Activated naive CD8-positive, alpha-beta T cell treated with anti-CD3 and anti-CD28 coated beads for 36 hours (primary cell): ENCODE data around the gene DPP8. TPM values are rescaled to one million over a fixed set of nuclear protein-coding genes. Genes with fewer than 3 reads are reported as not detected.
A peak's percentile ranks its signal among the peaks of the same experiment; 100 is the strongest.
"Not testable (repeated sequence)": the region's sequence is repeated elsewhere in the genome, so short reads cannot be mapped to it uniquely, and the experiment has no call there.

Experiments
- DNase-seq: peaks from one replicate; pipeline ENCODE4 v3.0.0; 2021
- H3K27ac Mint-ChIP-seq: one replicate; pipeline ENCODE4 v1.8.0; 2022; ENCODE audit warnings: mild to moderate bottlenecking, moderate library complexity, mixed read lengths
- H3K27me3 Mint-ChIP-seq: one replicate; pipeline ENCODE4 v1.8.0; 2022; ENCODE audit warnings: mild to moderate bottlenecking, mixed read lengths
- H3K36me3 Mint-ChIP-seq: one replicate; pipeline ENCODE4 v1.8.0; 2021; ENCODE audit warnings: mild to moderate bottlenecking, mixed read lengths
- H3K4me1 Mint-ChIP-seq: one replicate; pipeline ENCODE4 v1.8.0; 2021; ENCODE audit warnings: mixed read lengths
- H3K4me3 Mint-ChIP-seq: one replicate; pipeline ENCODE4 v1.8.0; 2022; ENCODE audit warnings: mild to moderate bottlenecking, moderate library complexity, mixed read lengths
- H3K9me3 Mint-ChIP-seq: one replicate; pipeline ENCODE4 v1.8.0; 2022; ENCODE audit warnings: mixed read lengths
- total RNA-seq, 2 experiments: library from RNA; stranded (reverse); gene quantifications; one replicate each; pipeline ENCODE4 v1.2.3, GENCODE V29; 2021

The DPP8 gene
- total RNA-seq, 2 experiments from 2014 or later: 27.1 to 30.8 TPM

DNA sequence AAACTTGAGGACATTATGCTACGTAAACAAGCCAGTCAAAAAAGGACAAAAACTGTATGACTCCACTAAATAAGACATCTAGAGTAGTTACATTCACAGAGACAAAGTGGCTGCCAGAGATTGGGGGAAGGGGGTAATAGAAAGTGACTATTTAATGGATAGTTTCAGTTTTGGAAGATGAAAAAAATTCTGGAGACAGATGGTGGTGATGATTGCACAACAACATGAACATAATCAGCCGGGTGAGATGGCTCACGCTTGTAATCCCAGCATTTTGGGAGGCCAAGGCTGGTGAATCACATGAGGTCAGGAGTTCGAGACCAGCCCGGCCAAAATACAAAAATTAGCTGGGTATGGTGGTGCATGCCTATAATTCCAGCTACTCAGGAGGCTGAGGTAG is 40.6 kb downstream of the DPP8 start:
- no peak overlapping the region for H3K27ac Mint-ChIP-seq
- no peaks in the 10 kb centered on the region for H3K27me3 Mint-ChIP-seq
- H3K36me3 Mint-ChIP-seq: peaks cover 14% of the 10 kb centered on the region

DNA sequence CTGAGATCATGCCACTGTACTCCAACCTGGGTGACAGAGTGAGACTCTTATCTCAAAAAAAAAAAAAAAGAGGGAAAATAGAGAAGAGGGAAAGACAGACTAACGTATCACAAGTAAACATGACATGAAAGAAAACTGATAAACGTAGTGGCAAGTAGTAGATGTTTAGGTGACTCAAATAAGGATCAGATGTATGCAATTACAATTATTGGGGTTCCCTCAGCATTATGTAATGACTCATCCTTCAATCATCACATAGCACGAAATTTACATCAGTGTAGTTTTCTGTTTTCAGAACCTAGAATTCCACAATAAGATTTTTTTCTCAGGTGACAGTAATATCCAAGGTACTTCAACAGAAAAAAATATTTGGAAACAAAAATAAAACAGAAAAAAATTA is 46.6 kb downstream of the DPP8 start:
- Mint-ChIP-seq H3K27ac (no peak overlapping the region), H3K4me1 (no peaks in the 10 kb centered on the region), H3K4me3 (no peak overlapping the region), H3K27me3 (no peaks in the 10 kb centered on the region), H3K36me3 (peaks cover 13% of the 10 kb centered on the region), H3K9me3 (no peaks in the 10 kb centered on the region)
- DNase-seq: no peak

More for the DNA sequence above, 40.6 kb downstream of the DPP8 start:
- no peaks in the 10 kb centered on the region for H3K9me3 Mint-ChIP-seq
- DNase-seq: no peak
- H3K4me3 Mint-ChIP-seq: no peak overlapping the region
- H3K4me1 Mint-ChIP-seq: no peaks in the 10 kb centered on the region

DNA sequence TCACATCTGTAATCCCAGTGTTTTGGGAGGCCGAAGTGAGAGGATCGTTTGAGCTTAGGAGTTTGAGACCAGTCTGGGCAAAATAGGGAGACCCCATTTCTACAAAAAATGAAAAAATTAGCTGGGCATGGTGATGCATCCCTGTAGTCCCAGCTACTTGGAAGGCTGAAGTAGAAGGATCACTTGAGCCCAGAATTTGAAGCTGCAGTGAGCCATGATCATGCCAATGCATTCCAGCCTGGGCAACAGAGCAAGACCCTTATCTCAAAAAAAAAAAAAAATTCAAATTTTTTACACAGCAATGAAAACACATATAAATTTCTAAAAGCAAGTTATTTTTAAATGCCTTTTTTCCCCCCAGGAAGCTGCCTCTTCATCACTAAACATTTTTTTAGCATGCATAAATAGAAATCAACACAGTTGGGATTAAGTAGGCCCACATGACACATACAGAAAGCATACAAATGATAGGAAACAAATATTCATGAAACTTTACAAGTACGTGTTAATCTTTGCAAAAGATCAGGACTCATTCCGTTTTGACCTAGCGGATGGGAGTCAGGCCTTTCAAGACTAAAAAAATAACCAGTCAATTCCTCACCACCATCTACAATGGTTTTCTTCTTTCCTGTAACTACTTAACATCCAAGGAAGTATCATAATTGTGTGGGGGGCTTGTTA is 49.1 kb downstream of the DPP8 start:
- Mint-ChIP-seq H3K27ac (no peak overlapping the region), H3K4me3 (no peak overlapping the region), H3K9me3 (no peaks in the 10 kb centered on the region), H3K36me3 (peaks cover 17% of the 10 kb centered on the region), H3K27me3 (no peaks in the 10 kb centered on the region), H3K4me1 (no peaks in the 10 kb centered on the region)
- DNase-seq: no peak

DNA sequence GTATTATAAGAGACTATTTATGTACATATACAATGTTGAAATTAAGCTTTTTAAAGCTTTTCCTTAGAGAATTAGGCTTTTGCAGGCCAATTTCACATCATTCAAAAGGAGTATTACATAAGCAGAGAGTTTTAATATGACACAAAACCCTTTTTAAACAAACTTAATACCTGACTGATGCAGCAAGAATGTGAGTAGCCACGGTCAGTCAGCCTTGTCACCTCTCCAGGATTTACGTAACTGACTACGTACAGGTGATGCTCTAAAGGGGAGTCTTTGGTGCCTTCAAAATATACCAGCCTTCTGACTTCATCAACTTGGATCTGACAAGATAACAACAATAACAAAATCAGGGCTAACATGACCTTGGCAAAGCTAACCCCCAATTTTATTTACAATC is 50.6 kb downstream of the DPP8 start:
- Mint-ChIP-seq H3K4me1 (peaks cover 2% of the 10 kb centered on the region), H3K36me3 (peaks cover 20% of the 10 kb centered on the region), H3K27ac (no peak overlapping the region), H3K4me3 (no peak overlapping the region), H3K9me3 (no peaks in the 10 kb centered on the region), H3K27me3 (no peaks in the 10 kb centered on the region)
- no peak for DNase-seq

DNA sequence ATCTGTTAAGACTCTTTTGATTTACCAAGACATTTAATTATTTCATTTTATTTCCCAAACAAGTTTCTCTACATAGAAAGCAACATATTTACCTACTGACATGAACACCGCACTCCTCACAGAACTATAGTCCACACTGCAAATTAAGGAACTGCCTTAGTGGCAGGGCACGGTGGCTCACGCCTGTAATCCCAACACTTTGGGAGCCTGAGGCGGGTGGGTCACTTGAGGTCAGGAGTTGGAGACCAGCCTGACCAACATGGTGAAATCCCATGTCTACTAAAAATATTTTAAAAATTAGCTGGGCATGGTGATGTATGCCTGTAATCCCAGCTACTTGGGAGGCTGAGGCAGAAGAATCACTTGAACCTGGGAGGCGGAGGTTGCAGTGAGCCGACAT is 54.4 kb downstream of the DPP8 start:
- DNase-seq, H3K4me3 Mint-ChIP-seq, H3K9me3 Mint-ChIP-seq, H3K27me3 Mint-ChIP-seq, H3K27ac Mint-ChIP-seq: not testable (repeated sequence)
- Mint-ChIP-seq H3K36me3 (peaks cover 32% of the 10 kb centered on the region), H3K4me1 (peaks cover 19% of the 10 kb centered on the region)

DNA sequence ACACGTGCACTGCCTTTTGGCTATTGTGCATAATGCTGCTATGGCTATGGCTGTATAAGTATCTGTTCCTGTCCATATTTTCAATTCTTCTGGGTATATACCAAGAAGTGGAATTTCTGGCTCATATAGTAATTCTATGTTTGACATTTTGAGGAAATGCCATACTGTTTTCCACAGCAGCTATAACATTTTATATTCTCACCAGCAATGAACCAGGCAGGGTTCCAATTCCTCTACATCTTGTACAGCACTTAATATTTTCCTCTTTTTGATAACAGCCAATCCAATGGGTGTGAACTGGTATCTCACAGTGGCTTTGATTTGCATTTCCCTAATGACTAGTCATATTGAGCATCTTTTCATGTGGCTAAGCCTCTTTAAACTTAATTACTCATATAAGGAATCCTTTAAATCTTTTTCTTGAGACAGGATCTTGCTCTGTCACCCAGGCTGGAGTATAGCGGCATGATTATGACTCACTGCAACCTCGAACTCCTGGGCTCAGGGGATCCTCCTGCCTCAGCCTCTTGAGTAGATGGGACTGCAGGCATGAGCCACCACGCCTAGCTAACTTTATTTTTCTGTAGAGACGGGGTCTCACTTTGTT is 56.6 kb downstream of the DPP8 start:
- peaks cover 35% of the 10 kb centered on the region for H3K36me3 Mint-ChIP-seq
- no peaks in the 10 kb centered on the region for H3K9me3 Mint-ChIP-seq
- DNase-seq: peak; percentile 67
- no peaks in the 10 kb centered on the region for H3K27me3 Mint-ChIP-seq
- peaks cover 19% of the 10 kb centered on the region for H3K4me1 Mint-ChIP-seq
- peak overlapping the region; percentile 25 for H3K27ac Mint-ChIP-seq
- no peak overlapping the region for H3K4me3 Mint-ChIP-seq

DNA sequence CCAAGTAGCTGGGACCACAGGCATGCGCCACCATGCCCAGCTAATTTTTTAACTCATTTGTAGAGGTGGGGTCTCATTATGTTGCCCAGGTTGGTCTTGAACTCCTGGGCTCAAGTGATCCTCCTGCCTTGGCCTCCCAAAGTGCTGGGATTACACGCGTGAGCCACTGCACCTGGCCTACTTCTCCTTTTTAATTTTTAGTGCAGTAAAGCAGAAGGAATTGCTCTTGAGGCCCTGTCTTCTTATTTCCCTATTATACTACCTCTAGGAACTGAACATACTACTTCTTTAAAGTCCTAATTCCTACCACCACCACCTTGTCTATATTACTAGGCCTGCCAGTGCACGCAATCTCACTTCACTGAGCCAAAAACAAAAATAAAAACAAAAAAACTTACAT is 62.2 kb downstream of the DPP8 start:
- H3K4me1 Mint-ChIP-seq, H3K27ac Mint-ChIP-seq: not testable (repeated sequence)

DNA sequence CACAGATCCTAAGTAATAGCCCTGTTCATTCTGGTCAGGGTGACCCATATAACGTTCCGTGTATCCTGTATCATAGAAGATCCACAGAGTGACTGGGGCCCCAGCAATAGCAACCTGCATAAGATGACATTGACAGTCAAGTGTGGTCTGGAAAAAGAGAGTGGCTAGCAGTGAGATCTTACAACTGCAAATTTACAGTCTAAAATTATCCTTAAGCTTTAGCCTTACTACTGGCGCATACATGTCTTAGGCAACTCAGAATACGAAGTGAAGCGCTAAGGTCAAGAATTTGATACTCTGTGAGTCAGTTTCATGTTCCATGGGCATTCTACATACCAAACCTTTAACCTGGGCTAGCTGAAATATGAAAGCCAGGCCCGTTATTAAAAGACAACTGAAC is 65.5 kb downstream of the DPP8 start:
- DNase-seq: no peak
- Mint-ChIP-seq H3K4me3 (no peak overlapping the region), H3K27ac (no peak overlapping the region), H3K9me3 (no peaks in the 10 kb centered on the region), H3K27me3 (no peaks in the 10 kb centered on the region), H3K4me1 (no peaks in the 10 kb centered on the region), H3K36me3 (peaks cover 15% of the 10 kb centered on the region)

More for the DNA sequence above, 62.2 kb downstream of the DPP8 start:
- not testable (repeated sequence) for H3K27me3 Mint-ChIP-seq, H3K4me3 Mint-ChIP-seq, H3K9me3 Mint-ChIP-seq, DNase-seq
- peaks cover 15% of the 10 kb centered on the region for H3K36me3 Mint-ChIP-seq

DNA sequence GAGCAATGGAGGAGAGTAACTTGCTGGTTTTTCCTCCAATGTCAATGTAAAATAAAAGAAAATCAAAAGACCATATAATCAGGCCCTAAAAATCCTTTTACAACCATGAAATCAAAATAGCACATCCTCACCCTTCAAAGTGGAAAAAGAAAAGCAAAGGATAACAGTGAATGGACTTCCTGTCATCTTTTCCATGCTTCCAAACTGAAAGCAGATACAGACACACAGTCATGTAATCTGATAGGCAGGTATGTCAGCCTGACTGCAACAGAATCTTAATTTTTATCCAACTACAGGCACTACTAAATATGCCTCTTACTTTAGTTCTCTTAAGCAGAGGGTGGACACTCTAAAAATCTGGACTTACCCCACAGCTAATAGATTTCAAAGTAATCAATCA is 66.9 kb downstream of the DPP8 start:
- Mint-ChIP-seq H3K4me1 (no peaks in the 10 kb centered on the region), H3K9me3 (no peaks in the 10 kb centered on the region)

DNA sequence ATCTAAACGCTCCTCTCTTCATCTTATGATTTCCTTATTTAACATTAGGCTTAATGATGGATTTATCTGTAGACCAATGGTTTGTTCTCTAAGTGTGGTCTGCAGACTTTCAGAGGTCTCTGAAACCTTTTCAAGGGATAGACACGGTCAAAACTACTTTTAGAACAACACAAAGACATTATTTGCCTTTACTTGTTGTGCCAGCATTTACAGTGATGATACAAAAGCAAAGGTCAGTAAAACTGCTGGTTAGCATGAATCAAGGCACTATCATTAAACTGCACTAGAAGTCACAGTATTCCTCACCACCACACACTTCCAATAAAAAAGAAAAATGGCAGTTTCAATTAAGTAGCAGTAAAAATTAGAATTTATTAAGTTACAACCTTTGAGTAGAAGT is 70.3 kb downstream of the DPP8 start:
- no peak overlapping the region for H3K27ac Mint-ChIP-seq
- H3K36me3 Mint-ChIP-seq: peaks cover 16% of the 10 kb centered on the region
- H3K4me1 Mint-ChIP-seq: no peaks in the 10 kb centered on the region
- no peaks in the 10 kb centered on the region for H3K27me3 Mint-ChIP-seq
- no peaks in the 10 kb centered on the region for H3K9me3 Mint-ChIP-seq
- DNase-seq: no peak
- H3K4me3 Mint-ChIP-seq: no peak overlapping the region

More for the DNA sequence above, 66.9 kb downstream of the DPP8 start:
- H3K36me3 Mint-ChIP-seq: peaks cover 14% of the 10 kb centered on the region
- no peak overlapping the region for H3K27ac Mint-ChIP-seq
- H3K27me3 Mint-ChIP-seq: no peaks in the 10 kb centered on the region
- DNase-seq: no peak
- no peak overlapping the region for H3K4me3 Mint-ChIP-seq

DNA sequence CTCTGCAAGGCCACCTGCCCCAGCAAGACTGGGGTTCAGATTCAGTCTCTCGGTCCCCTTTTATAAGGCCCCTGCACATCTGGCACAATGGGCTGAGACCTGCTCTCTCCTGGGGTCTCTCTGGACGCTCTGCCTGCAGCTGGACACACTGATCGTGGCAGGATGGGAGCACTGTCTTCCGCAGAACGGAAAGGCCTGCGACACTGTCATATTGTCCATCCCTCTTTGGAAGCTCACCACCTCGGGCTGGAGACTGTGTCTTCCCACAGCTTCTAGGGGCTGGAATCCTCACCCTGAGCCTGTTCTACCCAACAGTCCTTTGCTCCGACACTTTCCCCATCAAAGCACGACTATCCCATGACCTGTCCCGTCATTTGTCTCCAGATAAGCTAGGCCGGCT is 83.3 kb downstream of the DPP8 start:
- peaks cover 5% of the 10 kb centered on the region for H3K27me3 Mint-ChIP-seq
- H3K4me1 Mint-ChIP-seq: no peaks in the 10 kb centered on the region
- DNase-seq: no peak
- no peak overlapping the region for H3K4me3 Mint-ChIP-seq
- H3K36me3 Mint-ChIP-seq: no peaks in the 10 kb centered on the region
- H3K27ac Mint-ChIP-seq: no peak overlapping the region
- no peaks in the 10 kb centered on the region for H3K9me3 Mint-ChIP-seq

DNA sequence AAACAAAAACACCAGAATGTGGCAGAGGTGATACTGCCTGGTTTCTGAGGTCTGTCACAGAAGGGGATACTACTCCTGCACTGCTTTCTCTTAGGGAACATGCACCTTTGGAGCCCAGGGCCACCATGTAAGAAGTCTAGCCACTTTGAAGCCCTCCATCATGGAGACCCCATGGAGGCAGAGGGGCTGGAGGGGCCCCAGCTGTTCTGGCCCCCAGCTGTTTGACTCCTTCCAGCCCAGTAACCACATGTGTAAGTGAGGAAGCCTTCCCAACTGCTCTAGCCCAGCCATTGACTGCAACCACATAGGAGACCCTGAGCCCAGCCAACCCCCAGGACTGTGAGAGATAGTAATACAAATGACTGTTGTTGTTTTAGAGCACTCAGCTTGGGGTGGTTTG is 85.8 kb downstream of the DPP8 start:
- Mint-ChIP-seq H3K27me3 (peaks cover 5% of the 10 kb centered on the region), H3K4me3 (no peak overlapping the region), H3K36me3 (no peaks in the 10 kb centered on the region), H3K4me1 (no peaks in the 10 kb centered on the region), H3K9me3 (no peaks in the 10 kb centered on the region), H3K27ac (no peak overlapping the region)
- DNase-seq: no peak

DNA sequence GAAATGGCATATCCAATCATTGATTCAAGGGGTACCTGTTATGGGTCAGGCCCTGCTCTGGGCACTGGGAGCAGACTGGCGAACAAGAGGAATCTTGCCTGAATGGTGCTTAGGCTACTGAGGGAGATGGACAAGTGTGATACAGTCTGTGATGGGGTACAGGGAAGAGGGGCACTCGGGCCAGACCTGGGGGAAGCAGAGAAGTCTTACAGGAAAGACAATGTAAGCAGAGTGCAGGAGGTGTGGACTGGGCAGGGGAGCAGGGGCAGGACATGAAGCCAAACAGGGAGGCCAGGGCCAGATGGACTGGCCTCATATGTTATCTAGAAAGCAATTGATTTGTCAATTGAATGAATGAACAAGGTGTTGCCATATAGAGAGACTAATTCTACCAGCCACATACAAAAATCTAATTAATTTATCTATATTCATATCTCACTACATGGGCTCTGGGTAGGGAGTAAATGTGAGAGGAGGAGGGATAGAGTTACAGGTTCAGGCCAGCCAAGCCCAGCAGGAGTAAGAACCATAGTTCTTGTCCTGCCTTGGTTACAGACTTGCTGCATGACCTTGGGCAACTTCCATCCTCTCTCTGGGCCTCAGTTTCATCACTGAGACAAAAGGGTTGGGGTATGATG is 91.2 kb downstream of the DPP8 start:
- H3K4me1 Mint-ChIP-seq: peaks cover 10% of the 10 kb centered on the region

DNA sequence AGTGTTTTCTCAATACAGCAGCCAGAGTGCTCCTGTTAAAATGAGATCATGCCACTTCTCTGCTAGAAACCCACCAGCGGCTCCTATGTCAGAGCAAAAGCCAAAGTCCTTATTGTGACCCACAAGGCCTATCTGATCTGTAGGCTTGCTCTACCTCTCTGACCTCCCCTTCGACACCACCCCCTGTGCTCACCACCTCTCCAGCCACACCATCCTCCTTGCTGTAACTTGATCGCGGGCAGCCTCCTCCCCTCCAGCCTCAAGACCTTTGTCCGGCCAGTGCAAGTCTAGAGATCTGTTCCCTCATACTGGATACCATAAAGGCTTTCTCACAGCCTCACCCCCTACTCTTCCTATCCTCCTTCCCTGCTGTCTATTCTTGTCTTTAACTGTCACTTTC is 92.8 kb downstream of the DPP8 start:
- Mint-ChIP-seq H3K9me3 (no peaks in the 10 kb centered on the region), H3K27me3 (peaks cover 60% of the 10 kb centered on the region)
- no peak for DNase-seq

More for the DNA sequence above, 91.2 kb downstream of the DPP8 start:
- Mint-ChIP-seq H3K4me3 (no peak overlapping the region), H3K27me3 (peaks cover 45% of the 10 kb centered on the region), H3K27ac (no peak overlapping the region), H3K9me3 (no peaks in the 10 kb centered on the region), H3K36me3 (no peaks in the 10 kb centered on the region)
- DNase-seq: no peak

DNA sequence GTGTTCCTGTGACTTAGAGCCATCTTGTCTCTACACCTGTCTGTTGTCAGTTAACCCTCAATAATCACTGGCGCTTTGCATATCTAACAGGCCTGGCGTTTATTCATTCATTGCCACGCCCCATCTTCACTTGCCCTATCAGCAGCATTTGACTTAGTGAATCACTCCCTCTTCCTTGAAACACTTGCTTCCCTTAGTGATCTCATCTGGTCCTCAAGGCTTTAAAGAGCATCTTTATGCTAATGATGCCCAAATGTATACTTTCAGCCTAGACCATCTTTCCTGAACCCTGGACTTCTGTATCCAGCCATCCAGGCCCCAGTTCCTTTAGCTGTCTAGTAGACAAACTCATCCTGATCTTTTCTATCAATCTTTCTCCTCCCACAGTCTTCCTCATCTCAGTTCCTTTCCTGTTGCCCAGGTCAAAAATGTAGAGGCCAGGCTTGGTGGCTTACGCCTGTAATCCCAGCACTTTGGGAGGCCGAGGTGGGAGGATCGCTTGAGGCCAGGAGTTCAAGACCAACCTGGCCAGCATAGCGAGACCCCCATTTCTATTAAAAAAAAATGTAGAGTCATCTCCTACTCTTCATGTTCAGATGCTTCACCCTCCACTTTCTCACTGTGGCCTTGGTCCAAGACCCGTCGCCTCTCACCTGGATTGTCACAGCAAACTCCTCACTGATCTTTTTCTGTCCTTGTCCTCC is 93.4 kb downstream of the DPP8 start:
- H3K9me3 Mint-ChIP-seq: no peaks in the 10 kb centered on the region
- H3K27ac Mint-ChIP-seq: no peak overlapping the region
- H3K4me1 Mint-ChIP-seq: peaks cover 10% of the 10 kb centered on the region
- DNase-seq: no peak
- no peak overlapping the region for H3K4me3 Mint-ChIP-seq
- peaks cover 65% of the 10 kb centered on the region for H3K27me3 Mint-ChIP-seq
- H3K36me3 Mint-ChIP-seq: no peaks in the 10 kb centered on the region

More for the DNA sequence above, 92.8 kb downstream of the DPP8 start:
- Mint-ChIP-seq H3K27ac (no peak overlapping the region), H3K4me1 (peaks cover 10% of the 10 kb centered on the region), H3K4me3 (no peak overlapping the region), H3K36me3 (no peaks in the 10 kb centered on the region)
